Urothelium cell line (cell line): ENCODE measurements around the gene RAPGEF5.
A peak's percentile ranks its signal among the peaks of the same experiment; 100 is the strongest.

Experiments
- DNase-seq: peaks from one replicate; pipeline ENCODE4 v3.0.0; 2011; ENCODE audit warnings: low spot score, mixed read lengths
- FAIRE-seq: peaks from 2 replicates; lab custom pipeline; 2011; peaks lifted over from hg19 to GRCh38; lab: Jason Lieb, UNC

RAPGEF5 gene

GRCh38 chr7:22380333-22380732 lies 23.4 kb upstream of the RAPGEF5 start:
- no peak for FAIRE-seq
- DNase-seq = no peak

DNA sequence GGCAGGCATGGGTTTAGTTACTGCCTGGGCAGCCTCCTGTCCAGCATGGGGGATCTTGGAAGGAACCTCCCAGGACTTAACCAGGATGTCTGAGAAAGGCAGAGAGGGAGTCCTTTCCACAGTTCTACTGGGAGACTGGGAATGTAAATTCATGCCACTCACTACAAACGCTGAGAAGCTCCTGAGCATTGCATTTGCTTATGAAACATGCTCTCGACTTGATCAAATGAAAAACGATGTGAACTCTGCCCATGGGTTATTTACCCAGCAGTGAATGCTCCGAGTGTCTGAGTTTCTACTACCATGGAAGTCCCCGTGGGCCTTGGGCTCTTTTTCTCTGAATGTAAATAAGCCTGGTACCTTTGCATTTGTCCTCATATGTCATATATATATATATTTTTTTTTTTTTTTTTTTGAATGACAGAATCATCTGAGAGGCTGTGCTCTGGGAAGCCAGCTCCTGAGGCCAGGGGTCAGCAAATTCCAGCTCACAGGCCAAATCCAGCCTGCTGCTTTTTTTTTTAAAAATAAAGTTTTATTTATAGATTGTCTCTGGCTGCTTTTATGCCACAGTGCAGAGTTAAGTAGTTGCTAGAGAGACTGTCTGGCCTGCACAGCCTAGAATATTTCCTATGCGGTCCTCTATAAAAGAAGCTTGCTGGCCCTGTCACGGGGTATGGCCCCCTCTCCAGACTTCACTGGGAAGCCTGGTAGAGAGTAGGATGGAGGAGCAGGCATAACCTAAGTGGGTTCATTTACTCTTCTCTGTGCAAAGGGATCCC lies 21.4 kb upstream of the RAPGEF5 start:
- FAIRE-seq = no peak
- DNase-seq = no peak

GRCh38 chr7:22377703-22378102 lies 20.7 kb upstream of the RAPGEF5 start:
- DNase-seq = no peak
- FAIRE-seq = no peak

DNA sequence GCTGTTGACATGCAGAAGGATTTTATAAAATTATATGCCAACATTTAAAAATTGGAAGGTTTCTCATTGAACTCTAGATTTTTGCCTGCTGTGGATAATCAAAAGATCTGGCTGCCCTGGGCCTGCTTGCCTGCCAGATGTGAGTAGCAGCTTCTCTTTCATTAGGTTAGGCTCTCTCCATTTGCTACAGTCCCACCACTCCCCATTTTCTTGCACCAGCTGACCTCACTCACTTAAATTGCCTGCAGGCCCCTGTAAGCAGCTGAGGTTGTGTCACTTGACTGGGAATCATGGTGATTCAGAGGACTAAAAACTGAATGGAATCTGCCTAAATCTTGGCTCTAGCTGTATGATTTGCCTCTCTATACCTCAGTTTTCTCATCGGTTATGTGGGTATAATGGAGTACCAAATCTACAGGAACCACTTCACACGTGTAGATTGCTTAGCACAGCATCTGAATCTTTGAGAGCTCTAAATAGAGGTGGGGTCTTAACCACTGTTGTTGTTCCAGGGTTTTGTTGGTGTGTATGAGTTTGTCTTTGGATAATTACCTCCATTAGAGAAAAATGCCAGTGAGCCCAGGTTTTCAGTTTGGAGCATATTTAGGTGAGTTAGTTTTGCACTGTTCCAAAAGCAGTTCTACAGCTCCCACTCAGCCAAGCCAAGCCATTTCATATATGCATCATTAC lies 18.6 kb upstream of the RAPGEF5 start:
- DNase-seq (no peak), FAIRE-seq (no peak)

DNA sequence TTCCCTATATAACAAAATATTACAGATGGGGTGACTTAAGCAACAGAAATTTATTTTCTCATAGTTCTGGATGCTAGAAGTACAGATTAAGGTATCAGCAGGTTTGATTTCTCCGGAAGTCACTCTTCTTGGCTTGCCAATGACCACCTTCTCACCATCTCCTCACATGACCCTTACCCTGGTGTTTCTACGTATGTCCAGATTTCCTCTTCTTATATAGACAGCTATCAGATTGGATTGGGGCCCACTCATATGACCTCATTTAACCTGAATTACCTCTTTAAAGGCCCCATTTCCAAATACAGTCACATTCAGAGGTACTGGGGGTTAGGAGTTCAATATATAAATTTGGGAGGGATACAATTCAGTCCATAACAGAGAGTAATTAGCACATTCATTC lies 17.0 kb upstream of the RAPGEF5 start:
- no peak for FAIRE-seq
- no peak for DNase-seq

DNA sequence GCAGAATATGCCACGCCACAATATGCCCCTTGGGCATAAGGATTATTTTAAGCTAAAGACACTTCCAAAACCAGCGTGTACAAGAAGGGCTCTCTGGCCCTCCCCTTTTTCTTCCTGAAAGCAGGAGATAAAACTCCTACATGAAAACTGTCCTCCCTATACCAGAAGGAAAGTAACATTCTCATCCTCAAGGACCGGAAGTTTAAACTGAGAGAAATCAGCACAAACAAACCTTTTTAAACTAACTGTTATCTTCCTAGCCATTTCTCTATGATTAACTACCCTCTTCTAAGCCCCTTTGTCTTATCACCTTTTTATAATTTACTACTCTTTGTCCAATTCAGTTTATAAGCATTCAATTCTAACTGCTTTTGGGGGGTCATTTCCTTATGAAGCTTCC lies 16.4 kb upstream of the RAPGEF5 start:
- no peak for DNase-seq
- no peak for FAIRE-seq

GRCh38 chr7:22372863-22373262 lies 15.9 kb upstream of the RAPGEF5 start:
- DNase-seq (no peak), FAIRE-seq (no peak)

GRCh38 chr7:22371878-22372277 lies 14.9 kb upstream of the RAPGEF5 start:
- no peak for FAIRE-seq

GRCh38 chr7:22364900-22365299 lies 7.9 kb upstream of the RAPGEF5 start:
- FAIRE-seq (no peak), DNase-seq (no peak)

More at GRCh38 chr7:22371878-22372277, 14.9 kb upstream of the RAPGEF5 start:
- DNase-seq = no peak

GRCh38 chr7:22363756-22364422 lies 6.9 kb upstream of the RAPGEF5 start:
- no peak for FAIRE-seq
- DNase-seq = no peak

DNA sequence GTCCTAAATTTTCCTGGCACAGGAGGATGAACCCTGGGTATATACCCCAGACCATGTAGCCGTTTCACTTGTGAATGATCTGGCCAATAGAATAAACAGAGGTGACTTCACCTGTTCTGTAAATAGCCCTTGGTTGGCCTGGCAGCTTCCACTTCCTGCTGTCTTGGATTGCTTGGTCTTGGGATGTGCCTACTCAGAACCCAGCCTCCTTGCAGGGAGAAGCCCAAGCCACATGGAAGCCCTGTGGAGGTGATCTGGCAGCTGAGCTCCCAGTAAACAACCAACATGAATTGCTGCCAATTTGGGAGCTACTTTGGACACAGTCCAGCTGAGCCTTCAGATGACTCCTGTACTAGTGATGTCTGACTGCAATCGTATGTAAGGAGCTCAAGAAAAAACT lies 4.8 kb upstream of the RAPGEF5 start:
- peak; percentile 31 for DNase-seq
- FAIRE-seq = no peak

- DNase-seq (no peak), FAIRE-seq (no peak)
These were observed 4.4 kb upstream of the RAPGEF5 start for GRCh38 chr7:22361320-22361719.

GRCh38 chr7:22358820-22359697 lies 2.1 kb upstream of the RAPGEF5 start:
- DNase-seq (no peak), FAIRE-seq (no peak)

GRCh38 chr7:22357311-22358175 lies 589 bp upstream of the RAPGEF5 start:
- peak; percentile 21 for DNase-seq

DNA sequence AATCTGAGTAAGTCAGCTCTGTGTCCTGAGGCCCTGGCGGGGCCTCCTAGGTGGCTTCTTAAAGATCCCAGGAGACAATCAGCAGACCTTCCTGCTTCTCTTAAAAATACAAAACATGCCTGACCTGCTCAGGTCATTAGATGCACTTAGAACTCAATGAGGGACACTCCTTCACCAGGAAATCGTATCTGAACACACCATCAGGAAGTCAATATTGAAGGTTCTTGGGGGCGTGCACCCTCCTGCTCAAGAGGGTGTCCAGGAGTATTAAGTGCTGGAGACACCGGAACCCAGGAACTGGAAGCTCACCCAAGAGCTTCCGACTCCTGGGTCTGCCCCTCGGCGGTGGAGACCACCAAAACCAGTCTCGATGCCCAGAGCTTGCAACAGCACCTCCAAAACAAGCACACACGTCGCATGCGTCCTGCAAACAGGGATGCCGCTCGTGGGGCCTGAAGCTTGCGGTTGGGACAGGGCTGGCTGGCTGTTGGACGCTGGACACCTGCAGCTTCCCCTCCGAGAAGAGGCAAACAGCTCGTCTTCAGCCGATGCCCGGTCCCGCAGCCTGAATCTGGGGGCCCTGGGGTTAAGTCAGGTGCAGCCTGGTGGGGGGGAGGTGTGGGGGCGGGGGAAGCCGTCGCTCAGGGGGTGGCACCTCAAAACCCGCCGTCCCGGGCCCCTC lies 803 bp downstream of the RAPGEF5 start:
- peak; percentile 13 for DNase-seq
- no peak for FAIRE-seq

More at GRCh38 chr7:22357311-22358175, 589 bp upstream of the RAPGEF5 start:
- no peak for FAIRE-seq

- FAIRE-seq (no peak), DNase-seq (no peak)
These were observed 1.3 kb downstream of the RAPGEF5 start for GRCh38 chr7:22355620-22356009.

GRCh38 chr7:22354462-22354861 lies 2.5 kb downstream of the RAPGEF5 start:
- FAIRE-seq (no peak), DNase-seq (no peak)

DNA sequence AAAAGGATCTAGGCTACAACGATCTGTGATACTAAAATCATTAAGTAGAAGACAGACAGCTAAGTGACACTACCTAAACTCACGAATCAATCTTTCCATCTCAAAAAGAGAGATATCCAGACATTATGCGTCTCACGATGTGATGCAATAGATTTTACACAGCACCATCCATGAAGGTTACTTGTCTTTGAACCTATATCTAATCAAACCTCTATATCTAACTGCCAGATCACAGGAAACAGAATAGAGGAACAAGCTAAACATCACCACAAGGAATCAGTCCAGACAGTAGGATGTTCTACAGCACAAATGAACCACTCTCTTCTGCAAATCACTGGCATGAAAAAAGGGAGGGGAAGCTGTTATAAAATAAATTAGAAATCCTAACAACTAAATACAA lies 4.1 kb downstream of the RAPGEF5 start:
- no peak for DNase-seq

GRCh38 chr7:22351878-22352277 lies 5.1 kb downstream of the RAPGEF5 start:
- FAIRE-seq (no peak), DNase-seq (no peak)

More for the DNA sequence above, 4.1 kb downstream of the RAPGEF5 start:
- no peak for FAIRE-seq
